ENCODE measurements around the gene PPP1R2C. TPM values are rescaled to one million over a fixed set of nuclear protein-coding genes. Genes with fewer than 3 reads are reported as not detected.

PPP1R2C gene
- total and polyA plus RNA-seq, 12 donors, result not detected

DNA sequence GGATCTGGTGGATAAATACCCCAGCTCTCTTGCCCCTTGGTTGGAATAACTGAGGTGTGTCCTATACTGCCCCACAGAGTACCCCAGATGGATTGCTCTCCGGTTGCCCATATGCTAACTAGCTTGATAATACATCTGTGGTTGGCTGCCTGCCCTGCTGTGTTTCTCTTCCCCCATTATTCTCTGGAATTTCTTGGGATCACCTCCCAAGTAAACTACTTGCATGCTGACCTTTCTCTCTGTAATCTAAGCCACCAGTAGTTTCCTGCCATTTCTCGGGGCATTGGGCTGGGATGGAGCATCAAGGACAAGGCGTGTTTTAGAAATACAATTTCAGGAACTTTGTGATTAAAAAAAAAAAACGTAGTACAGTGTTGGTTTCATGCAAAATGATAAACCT lies 25.2 kb downstream of the PPP1R2C start:
- 32 to 45% (median 41%) methylated on average over 4 of the region's 4 CpGs for WGBS, 4 donors
- intact Hi-C loops (cut with DNase I), result no loop called here
- no peak for DNase-seq
- Histone ChIP-seq H3K27me3 (no peaks in the 10 kb centered on the region), H3K27ac (no peak overlapping the region), H3K36me3 (replicated peaks in 1 of 2) (no peaks in the 10 kb centered on the region), H3K4me1 (replicated peaks in 1 of 2) (peaks cover 0 to 5% of the 10 kb centered on the region in 2 donors), H3K9me3 (replicated peaks in 1 of 3) (no peaks in the 10 kb centered on the region), H3K4me3 (no peak overlapping the region)
- TF ChIP-seq, protein P1, sequence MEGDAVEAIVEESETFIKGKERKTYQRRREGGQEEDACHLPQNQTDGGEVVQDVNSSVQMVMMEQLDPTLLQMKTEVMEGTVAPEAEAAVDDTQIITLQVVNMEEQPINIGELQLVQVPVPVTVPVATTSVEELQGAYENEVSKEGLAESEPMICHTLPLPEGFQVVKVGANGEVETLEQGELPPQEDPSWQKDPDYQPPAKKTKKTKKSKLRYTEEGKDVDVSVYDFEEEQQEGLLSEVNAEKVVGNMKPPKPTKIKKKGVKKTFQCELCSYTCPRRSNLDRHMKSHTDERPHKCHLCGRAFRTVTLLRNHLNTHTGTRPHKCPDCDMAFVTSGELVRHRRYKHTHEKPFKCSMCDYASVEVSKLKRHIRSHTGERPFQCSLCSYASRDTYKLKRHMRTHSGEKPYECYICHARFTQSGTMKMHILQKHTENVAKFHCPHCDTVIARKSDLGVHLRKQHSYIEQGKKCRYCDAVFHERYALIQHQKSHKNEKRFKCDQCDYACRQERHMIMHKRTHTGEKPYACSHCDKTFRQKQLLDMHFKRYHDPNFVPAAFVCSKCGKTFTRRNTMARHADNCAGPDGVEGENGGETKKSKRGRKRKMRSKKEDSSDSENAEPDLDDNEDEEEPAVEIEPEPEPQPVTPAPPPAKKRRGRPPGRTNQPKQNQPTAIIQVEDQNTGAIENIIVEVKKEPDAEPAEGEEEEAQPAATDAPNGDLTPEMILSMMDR (IDR thresholded peaks at IDR 0.05), result no peak
- no peak for TF ChIP-seq POLR2A (IDR thresholded peaks at IDR 0.05)

DNA sequence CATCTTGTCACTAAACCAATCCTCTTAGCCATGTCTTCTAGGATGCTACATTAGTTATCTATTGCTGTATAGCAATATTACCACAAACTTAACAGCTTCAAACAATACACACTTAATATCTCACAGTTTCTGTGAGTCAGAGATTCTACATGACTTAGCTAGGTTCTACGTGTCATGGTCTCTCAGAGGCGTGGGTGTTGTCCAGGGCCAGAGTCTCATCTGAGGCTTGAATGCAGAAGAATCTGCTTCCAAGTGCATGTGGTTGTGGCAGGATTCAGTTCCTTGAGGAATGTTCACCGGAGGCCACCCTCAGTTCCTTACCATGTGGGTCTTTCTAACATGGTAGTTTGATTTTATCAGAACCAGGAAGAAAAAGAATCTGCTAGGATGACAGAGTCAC lies 26.4 kb downstream of the PPP1R2C start:
- Histone ChIP-seq H3K36me3 (replicated peaks in 1 of 2) (no peaks in the 10 kb centered on the region), H3K9me3 (replicated peaks in 1 of 3) (no peaks in the 10 kb centered on the region), H3K4me3 (no peak overlapping the region), H3K4me1 (replicated peaks in 1 of 2) (peaks cover 0 to 5% of the 10 kb centered on the region in 2 donors), H3K27ac (no peak overlapping the region), H3K27me3 (no peaks in the 10 kb centered on the region)
- TF ChIP-seq POLR2A (IDR thresholded peaks at IDR 0.05), result no peak
- TF ChIP-seq, protein P1 (IDR thresholded peaks at IDR 0.05), result no peak
- no peak for DNase-seq
- WGBS, 4 donors, result 81 to 96% (median 85%) methylated on average over 3 of the region's 3 CpGs
- intact Hi-C loops (cut with DNase I), result no loop called here

DNA sequence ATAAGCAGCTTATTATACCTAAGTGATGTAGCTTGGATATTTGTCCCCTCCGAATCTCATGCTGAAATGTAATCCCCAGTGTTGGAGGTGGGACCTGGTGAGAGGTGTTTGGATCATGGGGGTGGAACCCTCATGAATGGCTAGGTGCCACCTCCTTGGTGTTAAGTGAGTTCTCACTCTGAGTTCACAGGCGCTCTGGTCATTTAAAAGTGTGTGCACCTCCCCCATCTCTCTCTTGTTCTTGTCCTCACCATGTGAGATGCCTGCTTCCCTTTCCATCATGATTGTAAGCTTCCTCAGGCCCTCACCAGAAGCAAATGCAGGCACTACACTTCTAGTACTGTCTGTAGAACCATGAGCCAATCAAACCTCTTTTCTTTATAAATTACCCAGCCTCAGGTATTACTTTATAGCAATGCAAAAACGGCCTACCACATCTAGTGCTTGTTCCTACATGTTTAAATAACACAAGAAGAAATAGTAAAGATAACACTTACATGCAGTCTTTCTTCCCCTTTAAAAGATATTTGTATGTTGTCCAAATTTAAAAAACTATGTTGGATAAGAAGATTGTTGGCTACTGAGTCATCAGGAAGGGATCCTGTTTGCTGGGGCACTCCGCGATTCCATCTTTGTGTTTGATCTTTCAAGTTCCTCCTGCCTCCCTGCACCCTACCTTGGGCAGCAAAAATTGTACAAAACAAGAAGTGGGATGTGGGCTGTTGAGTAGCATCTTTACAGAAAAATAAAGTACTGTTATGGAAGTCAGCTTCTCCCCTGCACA lies 29.7 kb downstream of the PPP1R2C start:
- Histone ChIP-seq H3K4me1 (replicated peaks in 1 of 2) (no peaks in the 10 kb centered on the region), H3K27me3 (no peaks in the 10 kb centered on the region), H3K27ac (no peak overlapping the region), H3K4me3 (no peak overlapping the region), H3K9me3 (replicated peaks in 1 of 3) (no peaks in the 10 kb centered on the region), H3K36me3 (replicated peaks in 1 of 2) (no peaks in the 10 kb centered on the region)
- TF ChIP-seq, protein P1 (IDR thresholded peaks at IDR 0.05), result no peak
- TF ChIP-seq POLR2A (IDR thresholded peaks at IDR 0.05), result no peak
- peak in 4 of 7 donors; percentile 14 to 53 (median 36) for DNase-seq
- intact Hi-C loops (cut with DNase I), result no loop called here
- 48 to 60% (median 58%) methylated on average over 5 of the region's 5 CpGs for WGBS, 4 donors

- Histone ChIP-seq H3K27ac (no peak overlapping the region), H3K4me3 (no peak overlapping the region), H3K27me3 (no peaks in the 10 kb centered on the region), H3K4me1 (replicated peaks in 1 of 2) (no peaks in the 10 kb centered on the region), H3K36me3 (replicated peaks in 1 of 2) (no peaks in the 10 kb centered on the region), H3K9me3 (replicated peaks in 1 of 3) (no peaks in the 10 kb centered on the region)
- TF ChIP-seq, protein P1 (IDR thresholded peaks at IDR 0.05), result no peak
- no peak for TF ChIP-seq POLR2A (IDR thresholded peaks at IDR 0.05)
- intact Hi-C loops (cut with DNase I), result no loop called here
- 37 to 54% (median 43%) methylated on average over 2 of the region's 2 CpGs for WGBS, 4 donors
- peak in 2 of 7 donors; percentile 7 to 24 for DNase-seq
Measured at GRCh38 chrX:42746606-42747005, 31.4 kb downstream of the PPP1R2C start.

Data from adrenal gland (tissue), 12 donors.